Nephron (organoid): Measurements from ENCODE around the gene EP300.
A peak's percentile ranks its signal among the peaks of the same experiment; 100 is the strongest.
"Not testable (repeated sequence)": the region's sequence is repeated elsewhere in the genome, so short reads cannot be mapped to it uniquely, and the experiment has no call there.

Experiments used
- H3K27ac Mint-ChIP-seq, 3 experiments: 2 replicates each; pipeline ENCODE4 v1.8.0; 2020; ENCODE audit warnings: mixed read lengths in 3 of 3, mild to moderate bottlenecking in 2 of 3, moderate library complexity in 1 of 3
- H3K27me3 Mint-ChIP-seq: 2 replicates; pipeline ENCODE4 v1.8.0; 2021; ENCODE audit warnings: low read depth, mild to moderate bottlenecking, moderate library complexity, mixed read lengths
- H3K36me3 Mint-ChIP-seq: 2 replicates; pipeline ENCODE4 v1.8.0; 2020; ENCODE audit warnings: low read depth, mixed read lengths
- H3K4me1 Mint-ChIP-seq: 2 replicates; pipeline ENCODE4 v1.8.0; 2020; ENCODE audit warnings: mixed read lengths
- H3K4me3 Mint-ChIP-seq, 3 experiments: 2 replicates each; pipeline ENCODE4 v1.8.0; 2020; ENCODE audit warnings: mild to moderate bottlenecking in 3 of 3, mixed read lengths in 3 of 3, moderate library complexity in 2 of 3
- H3K9me3 Mint-ChIP-seq: 2 replicates; pipeline ENCODE4 v1.8.0; 2020; ENCODE audit warnings: mixed read lengths
- TF ChIP-seq, protein P1 (sequence below), 3 experiments: fragments of 200-600 bp; sonication (generic); IDR thresholded peaks; one replicate each; pipeline ENCODE4 v1.5.0; 2021; ENCODE audit warnings: antibody characterized with exemption in 3 of 3; ENCODE audit not compliant: unreplicated experiment in 3 of 3

EP300 gene

DNA sequence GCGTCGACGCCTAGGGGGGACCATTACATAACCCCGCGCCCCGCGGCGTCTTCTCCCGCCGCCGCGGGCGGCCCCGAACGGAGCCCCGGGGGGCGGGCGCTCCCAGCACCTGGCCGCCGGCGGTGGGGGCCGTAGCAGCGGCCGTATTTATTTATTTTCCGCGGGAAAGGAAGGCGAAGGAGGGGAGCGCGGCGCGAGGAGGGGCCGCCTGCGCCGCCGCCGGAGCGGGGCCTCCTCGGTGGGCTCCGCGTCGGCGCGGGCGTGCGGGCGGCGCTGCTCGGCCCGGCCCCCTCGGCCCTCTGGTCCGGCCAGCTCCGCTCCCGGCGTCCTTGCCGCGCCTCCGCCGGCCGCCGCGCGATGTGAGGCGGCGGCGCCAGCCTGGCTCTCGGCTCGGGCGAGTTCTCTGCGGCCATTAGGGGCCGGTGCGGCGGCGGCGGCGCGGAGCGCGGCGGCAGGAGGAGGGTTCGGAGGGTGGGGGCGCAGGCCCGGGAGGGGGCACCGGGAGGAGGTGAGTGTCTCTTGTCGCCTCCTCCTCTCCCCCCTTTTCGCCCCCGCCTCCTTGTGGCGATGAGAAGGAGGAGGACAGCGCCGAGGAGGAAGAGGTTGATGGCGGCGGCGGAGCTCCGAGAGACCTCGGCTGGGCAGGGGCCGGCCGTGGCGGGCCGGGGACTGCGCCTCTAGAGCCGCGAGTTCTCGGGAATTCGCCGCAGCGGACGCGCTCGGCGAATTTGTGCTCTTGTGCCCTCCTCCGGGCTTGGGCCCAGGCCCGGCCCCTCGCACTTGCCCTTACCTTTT lies at the start of gene EP300:
Gene EP300, plus strand, starts transcription at position 570 of the 795 bp plus-strand sequence. CDS start 413 bp downstream, outside the sequence.
- TF ChIP-seq, protein P1, sequence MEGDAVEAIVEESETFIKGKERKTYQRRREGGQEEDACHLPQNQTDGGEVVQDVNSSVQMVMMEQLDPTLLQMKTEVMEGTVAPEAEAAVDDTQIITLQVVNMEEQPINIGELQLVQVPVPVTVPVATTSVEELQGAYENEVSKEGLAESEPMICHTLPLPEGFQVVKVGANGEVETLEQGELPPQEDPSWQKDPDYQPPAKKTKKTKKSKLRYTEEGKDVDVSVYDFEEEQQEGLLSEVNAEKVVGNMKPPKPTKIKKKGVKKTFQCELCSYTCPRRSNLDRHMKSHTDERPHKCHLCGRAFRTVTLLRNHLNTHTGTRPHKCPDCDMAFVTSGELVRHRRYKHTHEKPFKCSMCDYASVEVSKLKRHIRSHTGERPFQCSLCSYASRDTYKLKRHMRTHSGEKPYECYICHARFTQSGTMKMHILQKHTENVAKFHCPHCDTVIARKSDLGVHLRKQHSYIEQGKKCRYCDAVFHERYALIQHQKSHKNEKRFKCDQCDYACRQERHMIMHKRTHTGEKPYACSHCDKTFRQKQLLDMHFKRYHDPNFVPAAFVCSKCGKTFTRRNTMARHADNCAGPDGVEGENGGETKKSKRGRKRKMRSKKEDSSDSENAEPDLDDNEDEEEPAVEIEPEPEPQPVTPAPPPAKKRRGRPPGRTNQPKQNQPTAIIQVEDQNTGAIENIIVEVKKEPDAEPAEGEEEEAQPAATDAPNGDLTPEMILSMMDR (IDR thresholded peaks at IDR 0.05; ENCODE audit: unreplicated experiment in 3 of 3) = peak in 2 of 3 experiments; percentile 5 to 12
- Mint-ChIP-seq H3K9me3 (no peaks in the 10 kb centered on the region), H3K4me3 (peak within 1 kb of the TSS; percentile 97 to 99 (median 97)), H3K36me3 (peaks cover 10% of the 10 kb centered on the region), H3K27ac (peak within 1 kb of the TSS; percentile 100), H3K27me3 (no peaks in the 10 kb centered on the region), H3K4me1 (peaks cover 32% of the 10 kb centered on the region)

DNA sequence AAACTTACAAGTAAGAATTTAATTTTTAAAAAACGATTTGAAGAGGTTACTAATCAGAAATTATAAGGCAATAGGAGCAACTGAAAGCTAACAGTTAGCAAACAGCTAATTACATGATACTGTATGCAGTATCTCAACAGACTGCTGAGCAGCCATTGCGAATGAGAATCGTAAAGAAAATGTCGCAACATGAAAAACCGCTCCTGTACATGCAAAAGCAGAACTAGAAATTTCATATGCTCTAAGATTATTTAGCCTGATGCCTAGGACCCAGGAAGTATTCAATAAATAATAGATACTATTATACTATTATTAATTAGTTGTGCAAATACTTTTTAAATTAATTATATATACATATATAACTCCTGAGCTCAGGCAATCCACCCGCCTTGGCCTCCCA lies 48.7 kb upstream of the EP300 start:
- Mint-ChIP-seq H3K4me3 (no peak overlapping the region), H3K9me3 (peaks cover 2% of the 10 kb centered on the region), H3K27me3 (peaks cover 10% of the 10 kb centered on the region), H3K27ac (no peak overlapping the region), H3K4me1 (peaks cover 4% of the 10 kb centered on the region), H3K36me3 (no peaks in the 10 kb centered on the region)
- TF ChIP-seq, protein P1 (IDR thresholded peaks at IDR 0.05; ENCODE audit: unreplicated experiment in 3 of 3) = no peak

DNA sequence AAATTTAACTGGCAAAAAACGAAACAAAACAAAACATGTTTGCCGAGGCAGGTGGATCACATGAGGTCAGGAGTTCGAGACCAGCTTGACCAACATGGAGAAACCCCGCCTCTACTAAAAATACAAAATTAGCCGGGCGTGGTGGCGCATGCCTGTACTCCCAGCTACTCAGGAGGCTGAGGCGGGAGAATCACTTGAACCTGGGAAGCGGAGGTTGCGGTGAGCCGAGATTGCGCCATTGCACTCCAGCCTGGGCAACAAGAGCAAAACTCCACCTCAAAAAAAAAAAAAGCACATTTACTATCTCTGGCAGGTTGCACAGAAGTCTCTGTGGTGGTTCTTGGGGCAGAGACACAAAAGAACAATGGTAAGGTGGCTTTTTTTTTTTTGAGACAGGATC lies 46.8 kb upstream of the EP300 start:
- H3K27ac Mint-ChIP-seq, H3K27me3 Mint-ChIP-seq, H3K36me3 Mint-ChIP-seq, H3K4me3 Mint-ChIP-seq, H3K9me3 Mint-ChIP-seq: not testable (repeated sequence)
- H3K4me1 Mint-ChIP-seq = peaks cover 15% of the 10 kb centered on the region

DNA sequence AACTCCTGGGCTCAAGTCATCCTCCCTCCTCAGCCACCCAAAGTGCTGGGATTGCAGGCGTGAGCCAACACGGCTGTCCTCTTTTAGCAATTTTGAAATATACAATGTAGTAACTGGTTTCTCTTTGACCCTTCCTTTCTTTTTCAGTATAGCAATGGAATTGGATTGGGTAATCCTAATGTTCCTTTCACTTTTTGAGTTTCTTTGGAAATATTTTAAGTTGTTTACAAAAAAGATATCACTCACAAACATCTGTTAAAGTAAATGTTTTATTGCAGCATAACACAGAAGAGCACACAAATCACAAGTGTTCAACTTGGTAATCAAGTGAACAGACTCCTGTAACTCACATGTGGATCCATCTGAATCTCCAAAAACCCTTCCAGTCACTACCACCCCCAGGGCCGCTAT lies 44.6 kb upstream of the EP300 start:
- peaks cover 20% of the 10 kb centered on the region for H3K4me1 Mint-ChIP-seq

DNA sequence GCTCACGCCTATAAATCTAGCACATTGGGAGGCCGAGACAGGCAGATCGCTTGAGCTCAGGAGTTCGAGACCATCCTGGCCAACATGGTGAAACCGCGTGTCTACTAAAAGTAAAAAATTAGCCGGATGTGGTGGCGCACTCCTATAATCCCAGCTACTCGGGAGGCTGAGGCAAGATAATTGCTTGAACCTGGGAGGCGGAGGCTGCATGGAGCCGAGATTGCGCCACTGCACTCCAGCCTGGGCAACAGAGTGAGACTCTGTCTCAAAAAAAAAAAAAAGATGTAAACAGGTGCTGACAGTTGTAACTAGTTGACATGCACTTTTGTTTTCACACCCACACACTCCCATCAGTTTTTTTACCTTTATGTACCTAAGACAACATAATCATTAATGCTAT lies 44.0 kb upstream of the EP300 start:
- H3K4me1 Mint-ChIP-seq = peaks cover 26% of the 10 kb centered on the region
- peak overlapping the region; percentile 91 to 98 (median 93) for H3K27ac Mint-ChIP-seq
- not testable (repeated sequence) for H3K36me3 Mint-ChIP-seq, H3K9me3 Mint-ChIP-seq, H3K27me3 Mint-ChIP-seq
- H3K4me3 Mint-ChIP-seq = peak overlapping the region in 2 of 3 experiments; percentile 51 to 67

More for the DNA sequence above, 44.6 kb upstream of the EP300 start:
- TF ChIP-seq, protein P1 (IDR thresholded peaks at IDR 0.05; ENCODE audit: unreplicated experiment in 3 of 3) = no peak
- Mint-ChIP-seq H3K4me3 (peak overlapping the region in 1 of 3 experiments; percentile 1), H3K27ac (peak overlapping the region in 1 of 3 experiments; percentile 42), H3K27me3 (peaks cover 7% of the 10 kb centered on the region), H3K36me3 (no peaks in the 10 kb centered on the region), H3K9me3 (peaks cover 2% of the 10 kb centered on the region)

DNA sequence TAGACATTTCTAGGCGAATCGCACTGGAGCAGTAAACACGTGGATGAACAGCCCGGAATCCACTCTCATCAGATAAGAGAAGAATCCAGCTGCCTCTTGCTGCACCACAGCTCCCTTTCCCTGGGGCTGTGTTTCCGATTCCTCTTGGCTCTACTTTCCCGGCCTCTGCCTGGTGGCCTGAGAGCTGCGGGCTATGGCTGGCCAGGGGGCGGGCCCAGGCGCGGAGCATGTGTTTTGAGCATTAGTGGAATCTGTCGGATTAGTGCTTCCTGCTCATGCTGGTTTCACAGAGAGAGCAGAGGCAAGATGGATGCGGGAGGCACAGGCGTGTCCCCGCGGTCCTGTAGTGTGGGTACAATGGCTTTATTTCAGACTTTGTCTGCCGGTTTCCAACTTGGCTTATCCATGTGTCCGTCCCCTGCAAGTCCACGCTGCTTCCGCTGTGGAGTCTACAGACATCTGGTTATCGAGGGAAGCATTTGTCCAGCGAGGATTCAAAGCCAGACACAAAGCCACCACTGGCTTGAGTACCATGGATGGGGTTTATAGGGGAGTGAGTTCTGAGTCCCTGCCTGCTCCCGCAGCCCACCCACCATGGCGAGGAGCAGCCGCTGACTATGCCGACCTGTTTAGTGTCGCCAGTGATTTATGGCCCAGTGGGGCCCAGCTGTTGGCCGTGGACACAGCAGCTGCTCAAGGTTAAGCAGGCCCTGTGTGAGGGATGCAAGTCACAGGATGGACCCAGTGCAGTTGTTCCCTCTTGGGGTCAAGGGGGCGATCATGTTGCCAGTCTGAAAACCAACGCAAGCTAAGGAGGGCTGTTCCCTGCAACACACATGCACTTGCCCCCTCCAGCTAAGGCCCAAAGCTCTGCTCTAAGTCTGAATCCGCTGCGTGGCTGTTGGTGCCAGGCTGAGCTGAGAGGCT lies 43.3 kb upstream of the EP300 start:
- TF ChIP-seq, protein P1 (IDR thresholded peaks at IDR 0.05; ENCODE audit: unreplicated experiment in 3 of 3) = no peak
- peak overlapping the region; percentile 91 to 98 (median 93) for H3K27ac Mint-ChIP-seq
- peaks cover 28% of the 10 kb centered on the region for H3K4me1 Mint-ChIP-seq
- peaks cover 2% of the 10 kb centered on the region for H3K9me3 Mint-ChIP-seq
- H3K36me3 Mint-ChIP-seq = no peaks in the 10 kb centered on the region
- H3K27me3 Mint-ChIP-seq = peaks cover 7% of the 10 kb centered on the region
- peak overlapping the region; percentile 51 to 69 (median 67) for H3K4me3 Mint-ChIP-seq

DNA sequence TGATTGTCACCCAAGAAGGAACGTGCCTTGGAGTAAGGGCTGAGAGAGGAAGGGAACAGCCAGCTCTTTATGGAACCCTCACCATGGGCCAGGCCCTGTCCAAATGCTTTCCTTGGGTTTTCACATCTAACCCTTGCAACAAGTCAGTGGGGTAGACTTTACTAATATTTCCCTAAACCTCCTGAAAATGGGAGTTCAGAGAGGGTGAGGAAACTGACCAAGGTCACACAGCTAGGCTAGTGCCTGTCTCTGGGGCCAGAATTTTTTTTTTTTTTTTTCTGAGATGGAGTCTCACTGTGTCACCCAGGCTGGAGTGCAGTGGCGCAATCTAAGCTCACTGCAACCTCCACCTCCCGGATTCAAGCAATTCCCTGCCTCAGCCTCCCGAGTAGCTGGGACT lies 42.6 kb upstream of the EP300 start:
- not testable (repeated sequence) for H3K9me3 Mint-ChIP-seq

More for the DNA sequence above, 42.6 kb upstream of the EP300 start:
- H3K4me3 Mint-ChIP-seq = peak overlapping the region in 1 of 3 experiments; percentile 23
- not testable (repeated sequence) for H3K36me3 Mint-ChIP-seq, H3K27me3 Mint-ChIP-seq
- peaks cover 28% of the 10 kb centered on the region for H3K4me1 Mint-ChIP-seq
- H3K27ac Mint-ChIP-seq = peak overlapping the region; percentile 91 to 98 (median 93)
